Measurements from ENCODE around the gene LYSMD4. TPM values are rescaled to one million over a fixed set of nuclear protein-coding genes. Genes with fewer than 3 reads are reported as not detected.

Gene LYSMD4
- total RNA-seq, 2 experiments from 2014 or later: 12.9 to 13.0 TPM

DNA sequence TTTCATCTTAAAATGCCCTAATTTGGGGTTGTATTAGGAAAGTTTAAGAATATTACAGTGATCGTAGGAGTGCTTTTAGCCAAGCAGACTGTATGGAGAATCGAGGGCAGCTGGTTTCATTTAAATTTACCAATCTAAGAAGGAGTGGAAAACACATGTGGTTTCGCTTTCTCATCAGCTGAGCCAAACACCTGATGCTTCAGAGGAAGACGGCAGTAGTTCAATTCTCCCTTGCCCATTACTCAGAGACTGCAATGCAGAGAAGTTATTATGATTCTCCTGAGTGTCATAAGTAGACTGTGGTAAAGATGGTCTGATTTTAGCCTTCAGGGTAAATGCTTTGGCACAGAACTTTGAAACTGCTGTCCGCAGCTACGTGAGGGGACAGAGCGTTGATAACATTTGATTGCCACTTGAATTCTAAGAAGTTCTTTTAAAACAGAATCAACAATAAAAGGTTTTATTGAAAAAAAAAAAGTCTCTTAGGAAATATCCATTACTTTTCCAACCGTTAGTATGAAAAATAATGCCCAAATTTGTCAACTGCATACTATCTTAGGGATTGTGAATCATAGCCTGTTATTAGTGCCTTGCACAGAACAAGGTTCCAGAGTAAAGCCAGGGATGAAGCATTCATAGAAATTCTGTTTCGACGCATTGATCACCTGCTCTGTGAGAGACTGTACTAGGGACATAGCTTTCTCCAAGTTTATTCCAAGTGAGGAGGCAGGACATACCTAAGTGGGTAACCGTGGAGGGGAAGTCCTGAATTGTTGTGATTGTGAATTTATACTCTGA is 25.6 kb downstream of the LYSMD4 start:
- intact Hi-C loops (cut with DNase I, micrococcal nuclease): no loop called here
- H3K27ac Mint-ChIP-seq: peak overlapping the region; percentile 73
- ATAC-seq (ENCODE audit: poor library complexity) (peak; percentile 30), DNase-seq (peak in 4 of 14 experiments; percentile 46 to 56 (median 50))
- H3K4me1 Mint-ChIP-seq (ENCODE audit: low read depth): peaks cover 57% of the 10 kb centered on the region
- no peaks in the 10 kb centered on the region for H3K9me3 ChIP-seq (ENCODE audit: control insufficient read depth in 1 of 2, insufficient read depth in 1 of 2, low read length in 2 of 2)
- TF ChIP-seq, protein P1, sequence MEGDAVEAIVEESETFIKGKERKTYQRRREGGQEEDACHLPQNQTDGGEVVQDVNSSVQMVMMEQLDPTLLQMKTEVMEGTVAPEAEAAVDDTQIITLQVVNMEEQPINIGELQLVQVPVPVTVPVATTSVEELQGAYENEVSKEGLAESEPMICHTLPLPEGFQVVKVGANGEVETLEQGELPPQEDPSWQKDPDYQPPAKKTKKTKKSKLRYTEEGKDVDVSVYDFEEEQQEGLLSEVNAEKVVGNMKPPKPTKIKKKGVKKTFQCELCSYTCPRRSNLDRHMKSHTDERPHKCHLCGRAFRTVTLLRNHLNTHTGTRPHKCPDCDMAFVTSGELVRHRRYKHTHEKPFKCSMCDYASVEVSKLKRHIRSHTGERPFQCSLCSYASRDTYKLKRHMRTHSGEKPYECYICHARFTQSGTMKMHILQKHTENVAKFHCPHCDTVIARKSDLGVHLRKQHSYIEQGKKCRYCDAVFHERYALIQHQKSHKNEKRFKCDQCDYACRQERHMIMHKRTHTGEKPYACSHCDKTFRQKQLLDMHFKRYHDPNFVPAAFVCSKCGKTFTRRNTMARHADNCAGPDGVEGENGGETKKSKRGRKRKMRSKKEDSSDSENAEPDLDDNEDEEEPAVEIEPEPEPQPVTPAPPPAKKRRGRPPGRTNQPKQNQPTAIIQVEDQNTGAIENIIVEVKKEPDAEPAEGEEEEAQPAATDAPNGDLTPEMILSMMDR (IDR thresholded peaks at IDR 0.05): no peak
- H3K27me3 ChIP-seq (ENCODE audit: control insufficient read depth in 1 of 2, insufficient read depth in 2 of 2, low read length in 2 of 2): no peaks in the 10 kb centered on the region
- H3K4me3 Mint-ChIP-seq: peak overlapping the region; percentile 82
- H3K36me3 ChIP-seq (ENCODE audit: insufficient read depth, low read length): peaks cover 27% of the 10 kb centered on the region
- H3K36me3 Mint-ChIP-seq (ENCODE audit: low read depth): peaks cover 49% of the 10 kb centered on the region
- POLR2A ChIA-PET: interaction anchor here (1.1 to 2.9 kb wide), 3 partner anchors 25 to 435 kb away, joined by 3 to 23 read pairs (median 3); partner anchors contain the start of gene LYSMD4
- no peaks in the 10 kb centered on the region for H3K9me3 Mint-ChIP-seq
- peak overlapping the region in 1 of 2 donors; percentile 32 for H3K27ac ChIP-seq (ENCODE audit: low read depth in 1 of 2, low read length in 2 of 2)
- CTCF ChIA-PET: no interaction called here
- no peaks in the 10 kb centered on the region for H3K27me3 Mint-ChIP-seq
- H3K4me1 ChIP-seq (ENCODE audit: insufficient read depth, low read length): peaks cover 12% of the 10 kb centered on the region
- H3K4me3 ChIP-seq (ENCODE audit: low read length): peak overlapping the region; percentile 42

DNA sequence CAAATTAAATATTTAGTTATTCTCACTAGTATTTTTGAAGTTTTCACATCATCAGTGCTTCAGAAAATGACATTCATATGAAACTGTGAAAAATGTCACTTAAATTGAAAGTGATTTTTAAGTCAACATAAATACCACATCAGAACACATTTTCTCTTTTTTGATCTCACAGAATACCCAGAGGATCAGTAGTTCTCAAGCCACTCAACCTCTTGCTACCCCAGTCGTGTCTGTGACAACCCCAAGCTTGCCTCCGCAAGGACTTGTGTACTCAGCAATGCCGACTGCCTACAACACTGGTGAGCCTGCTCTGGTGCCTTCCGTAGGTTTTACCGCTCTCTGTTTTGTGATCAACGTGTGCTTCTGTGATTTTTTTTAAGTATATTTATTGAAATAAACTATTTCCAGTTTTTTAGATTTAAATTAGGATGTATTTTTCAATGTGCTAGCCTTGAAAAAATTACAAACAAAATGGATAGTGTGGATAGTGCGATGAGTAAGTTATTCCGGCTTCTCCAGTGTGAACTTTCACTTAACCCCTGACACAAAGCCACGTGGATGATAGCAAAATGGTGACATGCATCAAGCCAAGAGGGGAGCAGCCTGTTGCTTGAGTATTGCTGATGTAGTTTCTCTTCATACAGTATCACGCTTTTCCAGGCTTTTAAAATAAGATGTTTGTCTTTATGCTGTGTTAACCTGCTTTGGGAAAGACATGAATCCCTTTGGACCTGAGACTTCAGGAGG is 26.5 kb downstream of the LYSMD4 start:
- H3K36me3 ChIP-seq (ENCODE audit: insufficient read depth, low read length): peaks cover 17% of the 10 kb centered on the region
- peak overlapping the region; percentile 42 for H3K4me3 ChIP-seq (ENCODE audit: low read length)
- ATAC-seq (ENCODE audit: poor library complexity) (peak; percentile 37), DNase-seq (peak in 8 of 14 experiments; percentile 20 to 62 (median 31))
- Mint-ChIP-seq H3K27me3 (no peaks in the 10 kb centered on the region), H3K4me1 (ENCODE audit: low read depth) (peaks cover 57% of the 10 kb centered on the region), H3K36me3 (ENCODE audit: low read depth) (peaks cover 40% of the 10 kb centered on the region), H3K9me3 (no peaks in the 10 kb centered on the region), H3K27ac (peak overlapping the region; percentile 73), H3K4me3 (peak overlapping the region; percentile 82)
- TF ChIP-seq, protein P1 (IDR thresholded peaks at IDR 0.05): no peak
- ChIA-PET CTCF (no interaction called here), POLR2A (interaction anchor here (1.1 to 2.9 kb wide), 3 partner anchors 25 to 434 kb away, joined by 3 to 23 read pairs (median 3); partner anchors contain the start of gene LYSMD4)
- no peaks in the 10 kb centered on the region for H3K9me3 ChIP-seq (ENCODE audit: control insufficient read depth in 1 of 2, insufficient read depth in 1 of 2, low read length in 2 of 2)
- intact Hi-C loops (cut with DNase I, micrococcal nuclease): no loop called here
- peak overlapping the region in 1 of 2 donors; percentile 32 for H3K27ac ChIP-seq (ENCODE audit: low read depth in 1 of 2, low read length in 2 of 2)
- H3K27me3 ChIP-seq (ENCODE audit: control insufficient read depth in 1 of 2, insufficient read depth in 2 of 2, low read length in 2 of 2): no peaks in the 10 kb centered on the region
- H3K4me1 ChIP-seq (ENCODE audit: insufficient read depth, low read length): peaks cover 12% of the 10 kb centered on the region

DNA sequence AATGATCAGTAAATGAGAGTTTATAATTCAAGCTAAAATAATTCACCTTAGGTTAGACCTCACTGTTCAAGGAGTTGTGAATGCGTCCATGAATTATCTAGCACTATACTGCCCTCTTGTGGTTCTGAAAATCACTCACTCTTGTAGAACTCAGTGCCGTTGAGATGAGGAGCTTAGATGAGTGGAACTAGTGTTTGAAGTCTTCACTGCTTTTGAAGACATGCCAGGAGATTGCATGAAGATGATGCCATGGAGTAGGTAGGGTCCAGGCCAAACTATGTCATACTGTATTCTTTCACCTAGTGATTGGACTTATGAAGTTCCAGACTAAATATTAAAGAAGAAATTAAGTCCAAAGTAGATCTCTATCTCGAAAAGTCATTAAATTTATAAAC is 28.8 kb downstream of the LYSMD4 start:
- Mint-ChIP-seq H3K4me3 (no peak overlapping the region), H3K4me1 (ENCODE audit: low read depth) (peaks cover 54% of the 10 kb centered on the region), H3K36me3 (ENCODE audit: low read depth) (peaks cover 21% of the 10 kb centered on the region), H3K27ac (no peak overlapping the region), H3K27me3 (no peaks in the 10 kb centered on the region), H3K9me3 (no peaks in the 10 kb centered on the region)
- H3K4me1 ChIP-seq (ENCODE audit: insufficient read depth, low read length): peaks cover 12% of the 10 kb centered on the region
- no peaks in the 10 kb centered on the region for H3K27me3 ChIP-seq (ENCODE audit: control insufficient read depth in 1 of 2, insufficient read depth in 2 of 2, low read length in 2 of 2)
- no peaks in the 10 kb centered on the region for H3K9me3 ChIP-seq (ENCODE audit: control insufficient read depth in 1 of 2, insufficient read depth in 1 of 2, low read length in 2 of 2)
- ATAC-seq (ENCODE audit: poor library complexity): peak; percentile 82
- H3K4me3 ChIP-seq (ENCODE audit: low read length): no peak overlapping the region
- TF ChIP-seq, protein P1 (IDR thresholded peaks at IDR 0.05): peak; percentile 67
- ChIA-PET CTCF (interaction anchor here (0.6 to 3.8 kb wide), 38 partner anchors 9 to 461 kb away, joined by 3 to 30 read pairs (median 4); partner anchors contain the start of genes LRRC28, LYSMD4 and MEF2A), POLR2A (interaction anchor here (0.6 to 1.9 kb wide), 16 partner anchors 13 to 453 kb away, joined by 3 to 20 read pairs (median 4); partner anchors contain the start of genes LRRC28, LYSMD4 and MEF2A)
- peak in 5 of 14 experiments; percentile 22 to 87 (median 81) for DNase-seq
- intact Hi-C loops (cut with DNase I, micrococcal nuclease): loop anchor here (1.0 to 5.0 kb wide), 8 partner anchors 50 to 432 kb away; partner anchors contain the start of gene MEF2A (in 1 of the 2)
- no peaks in the 10 kb centered on the region for H3K36me3 ChIP-seq (ENCODE audit: insufficient read depth, low read length)
- no peak overlapping the region for H3K27ac ChIP-seq (ENCODE audit: low read depth in 1 of 2, low read length in 2 of 2)

All from CD4-positive, alpha-beta T cell (primary cell).